GM18507 (cell line): ENCODE measurements around the gene DNAAF5.

Source experiments
- DNase-seq: peaks from one replicate; pipeline ENCODE4 v3.0.0; 2011; ENCODE audit warnings: low read depth; ENCODE audit not compliant: insufficient read length; ENCODE audit errors: extremely low spot score
- FAIRE-seq: peaks from 2 replicates; lab custom pipeline; 2011; peaks lifted over from hg19 to GRCh38; lab: Jason Lieb, UNC

DNAAF5 gene

DNA sequence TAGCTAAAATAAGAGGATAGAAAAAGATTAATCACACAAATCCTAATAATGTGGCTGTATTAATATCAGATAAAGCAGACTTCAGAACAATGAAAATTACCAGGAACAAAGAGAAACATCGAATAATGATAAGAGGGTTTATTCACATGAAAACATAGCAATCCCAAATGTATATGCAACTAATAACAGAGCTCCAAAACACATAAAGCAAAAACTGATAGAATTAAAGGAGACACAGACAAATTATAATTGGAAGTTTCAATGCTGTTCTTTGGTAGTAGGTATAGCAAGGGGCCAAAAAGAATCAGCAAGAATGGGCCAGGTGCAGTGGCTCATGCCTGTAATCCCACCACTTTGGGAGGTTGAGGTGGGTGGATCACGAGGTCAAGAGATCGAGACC lies 23.4 kb upstream of the DNAAF5 start:
- DNase-seq (no peak), FAIRE-seq (no peak)

DNA sequence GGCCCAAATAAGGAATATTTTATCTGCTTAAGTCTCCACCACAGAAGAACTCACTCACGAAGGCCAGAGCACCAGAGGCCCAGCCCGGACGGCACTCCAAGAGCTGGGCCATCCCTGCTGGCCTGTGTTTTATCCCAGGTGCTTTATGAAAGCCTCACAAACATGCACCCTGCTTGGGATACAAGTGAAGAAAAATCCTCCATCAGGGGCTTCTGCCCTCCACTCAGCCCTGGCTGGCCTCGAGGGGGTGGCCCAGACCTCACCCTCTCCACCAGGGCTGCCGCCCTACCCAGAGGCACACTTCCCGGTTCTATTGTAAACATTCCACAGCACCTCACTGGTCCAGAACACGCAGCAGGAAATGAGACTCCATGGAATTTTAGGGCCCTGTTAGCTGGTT lies 19.8 kb upstream of the DNAAF5 start:
- FAIRE-seq (no peak), DNase-seq (no peak)

DNA sequence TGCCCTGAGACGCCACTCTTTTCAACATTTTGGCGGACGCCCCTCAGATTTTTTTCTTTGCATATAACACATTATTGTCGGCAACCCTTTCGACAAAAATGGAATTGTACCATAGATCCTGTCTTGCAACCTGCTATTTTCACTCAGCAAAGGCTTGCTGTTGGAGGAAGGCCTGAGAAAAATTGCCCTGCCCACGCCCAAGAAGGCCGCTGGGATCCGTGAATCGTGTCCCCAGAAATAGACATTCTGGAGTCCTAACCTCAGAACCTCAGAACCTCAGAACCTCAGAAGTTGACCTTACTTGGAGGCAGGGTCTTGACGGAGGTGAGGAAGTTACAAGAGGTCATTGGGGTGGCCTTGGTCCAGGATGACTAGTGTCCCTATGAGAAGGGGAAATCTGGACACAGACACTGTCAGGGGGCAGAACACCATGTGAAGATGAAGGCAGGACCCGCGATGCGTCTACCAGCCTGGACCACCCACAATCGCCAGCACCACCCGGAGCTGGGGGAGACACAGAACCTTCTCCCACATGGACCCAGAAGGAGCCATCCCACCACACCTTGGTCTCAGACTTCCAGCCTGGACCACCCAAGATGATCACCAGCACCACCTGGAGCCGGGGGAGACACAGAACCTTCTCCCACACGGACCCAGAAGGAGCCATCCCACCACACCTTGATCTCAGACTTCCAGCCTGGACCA lies 19.1 kb upstream of the DNAAF5 start:
- DNase-seq (no peak), FAIRE-seq (no peak)

DNA sequence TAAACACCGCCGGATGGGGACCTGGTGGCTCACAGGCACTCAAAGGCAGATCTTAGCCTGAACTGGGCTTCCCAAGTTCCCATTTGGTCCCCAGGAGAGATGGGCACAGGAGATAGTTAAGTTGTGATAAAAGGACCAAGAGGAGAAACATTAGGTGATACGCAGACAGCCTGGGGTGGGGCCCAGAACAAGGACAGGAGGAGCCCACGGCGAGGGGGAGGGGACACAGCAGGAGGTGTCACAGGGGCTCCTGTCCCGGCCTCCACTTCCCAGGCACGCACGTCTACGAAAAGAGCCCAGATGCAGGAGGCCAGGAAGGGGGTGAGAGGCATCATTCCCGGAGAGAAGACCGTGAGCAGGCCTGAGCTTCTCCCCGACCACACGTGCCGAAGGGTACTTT lies 16.3 kb upstream of the DNAAF5 start:
- no peak for FAIRE-seq
- DNase-seq = no peak

DNA sequence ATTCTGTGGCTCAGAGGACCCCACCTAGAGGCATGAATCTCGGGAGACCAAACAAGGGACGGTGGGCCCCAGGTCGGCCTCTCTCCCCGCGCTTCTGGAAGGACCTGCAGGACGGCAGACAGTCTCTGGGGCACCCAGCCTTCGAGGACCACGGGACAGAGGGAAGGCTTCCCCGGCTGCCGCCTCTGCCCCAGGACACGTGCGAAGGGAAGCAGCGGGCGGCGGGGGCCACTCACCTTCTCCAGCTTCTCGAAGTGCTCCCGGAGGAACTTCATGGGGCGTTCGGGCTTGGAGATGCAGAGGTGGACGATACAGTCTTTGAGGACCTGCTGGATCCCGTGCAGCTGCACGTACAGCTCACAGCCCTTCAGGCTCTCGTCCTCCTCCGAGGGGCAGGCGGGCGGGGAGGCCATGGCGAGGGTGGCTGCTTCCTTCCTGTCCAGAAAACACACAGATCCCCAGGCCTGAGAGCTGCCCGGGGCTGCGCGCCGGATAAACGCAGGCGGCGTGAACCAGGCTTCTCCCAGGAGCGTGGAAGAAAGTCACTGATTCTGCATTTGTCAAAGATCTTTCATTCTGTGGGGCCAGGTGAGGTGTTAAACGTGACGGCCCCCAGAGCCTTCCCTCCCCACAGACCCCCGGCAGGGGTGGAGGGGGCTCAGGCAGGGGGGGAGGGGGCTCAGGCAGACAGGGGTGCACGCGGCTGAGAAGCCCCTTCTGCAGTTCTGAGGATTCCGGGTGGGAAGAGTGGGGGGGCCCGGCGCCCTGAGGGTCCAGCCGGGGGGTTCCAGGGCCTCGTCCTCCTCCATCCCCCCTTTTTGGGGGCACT lies 15.2 kb upstream of the DNAAF5 start:
- no peak for DNase-seq
- FAIRE-seq = no peak

DNA sequence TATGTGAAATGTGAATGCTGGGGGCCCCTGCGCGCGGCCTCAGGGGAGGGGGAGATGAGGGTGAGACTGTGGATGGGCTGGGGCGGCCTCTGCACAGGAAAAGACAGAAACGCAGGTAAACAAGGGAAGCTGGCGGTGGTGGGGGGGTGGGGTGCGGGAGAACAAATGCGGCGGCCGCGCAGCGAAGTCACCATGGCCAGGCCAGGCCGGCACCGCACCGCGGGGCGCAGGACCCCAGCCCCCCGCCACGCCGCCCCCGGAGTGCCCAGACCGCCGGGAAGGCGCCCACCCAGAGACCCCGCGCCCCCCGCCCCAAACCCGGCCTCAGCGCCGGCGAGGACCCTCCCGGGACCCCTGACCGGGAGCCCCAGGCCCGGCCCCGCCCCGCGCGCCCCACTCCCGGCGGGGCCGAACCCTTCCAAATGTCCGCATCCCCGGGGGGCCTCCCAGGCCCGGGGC lies 14.5 kb upstream of the DNAAF5 start:
- FAIRE-seq = no peak

DNA sequence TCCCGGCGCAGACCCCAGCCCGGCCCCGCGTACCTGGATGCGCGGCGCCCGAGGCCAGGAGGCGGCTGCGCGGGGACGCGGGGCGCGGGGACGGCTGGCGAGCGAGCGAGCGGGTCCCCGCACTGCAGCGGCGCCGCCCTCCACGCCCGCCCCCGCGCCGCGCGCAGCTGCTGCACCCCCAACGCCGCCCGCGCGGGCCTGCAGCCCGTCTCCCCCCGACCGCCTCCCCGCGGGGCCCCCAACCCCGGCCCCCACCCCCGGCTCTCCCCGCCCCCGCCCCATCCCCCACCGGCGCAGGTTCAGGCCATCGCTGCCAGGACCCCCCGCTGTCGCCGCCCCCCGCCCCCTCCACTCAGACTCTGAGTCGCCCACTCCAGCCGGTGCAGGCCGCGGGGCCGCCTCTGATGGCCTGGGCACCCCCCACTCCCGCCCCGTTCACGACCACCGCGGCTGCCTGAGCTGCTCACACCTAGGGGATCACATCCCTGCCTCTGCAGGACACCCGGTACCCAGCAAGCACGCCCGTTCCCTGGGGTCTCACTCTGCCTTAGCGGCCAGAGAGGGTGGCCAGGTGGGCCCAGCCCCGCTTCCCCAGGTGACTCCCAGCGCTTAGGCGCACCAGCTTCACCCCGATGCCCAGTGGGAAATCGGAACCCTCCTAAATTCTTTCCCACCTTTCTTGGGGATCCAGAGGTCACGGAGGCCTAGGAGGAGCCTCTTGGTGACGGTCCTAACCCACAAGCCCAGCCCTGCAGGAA lies 13.9 kb upstream of the DNAAF5 start:
- DNase-seq (no peak), FAIRE-seq (no peak)

More for the DNA sequence above, 14.5 kb upstream of the DNAAF5 start:
- no peak for DNase-seq

DNA sequence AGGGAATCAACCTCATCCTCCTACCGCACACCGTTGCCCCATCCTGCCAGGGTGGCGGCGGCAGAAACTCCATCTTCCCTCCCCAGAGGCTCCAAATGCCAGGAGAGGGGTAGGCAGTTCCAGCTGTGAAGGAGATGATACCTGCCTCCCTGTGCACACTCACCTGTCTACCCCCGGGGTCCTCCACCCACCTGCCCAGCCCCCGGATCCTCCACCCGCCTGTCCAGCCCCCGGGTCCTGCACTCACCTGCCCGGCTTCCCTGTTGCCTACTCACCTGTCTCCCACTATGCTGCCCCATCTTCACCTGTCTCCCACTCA lies 13.4 kb upstream of the DNAAF5 start:
- no peak for DNase-seq
- FAIRE-seq = no peak

DNA sequence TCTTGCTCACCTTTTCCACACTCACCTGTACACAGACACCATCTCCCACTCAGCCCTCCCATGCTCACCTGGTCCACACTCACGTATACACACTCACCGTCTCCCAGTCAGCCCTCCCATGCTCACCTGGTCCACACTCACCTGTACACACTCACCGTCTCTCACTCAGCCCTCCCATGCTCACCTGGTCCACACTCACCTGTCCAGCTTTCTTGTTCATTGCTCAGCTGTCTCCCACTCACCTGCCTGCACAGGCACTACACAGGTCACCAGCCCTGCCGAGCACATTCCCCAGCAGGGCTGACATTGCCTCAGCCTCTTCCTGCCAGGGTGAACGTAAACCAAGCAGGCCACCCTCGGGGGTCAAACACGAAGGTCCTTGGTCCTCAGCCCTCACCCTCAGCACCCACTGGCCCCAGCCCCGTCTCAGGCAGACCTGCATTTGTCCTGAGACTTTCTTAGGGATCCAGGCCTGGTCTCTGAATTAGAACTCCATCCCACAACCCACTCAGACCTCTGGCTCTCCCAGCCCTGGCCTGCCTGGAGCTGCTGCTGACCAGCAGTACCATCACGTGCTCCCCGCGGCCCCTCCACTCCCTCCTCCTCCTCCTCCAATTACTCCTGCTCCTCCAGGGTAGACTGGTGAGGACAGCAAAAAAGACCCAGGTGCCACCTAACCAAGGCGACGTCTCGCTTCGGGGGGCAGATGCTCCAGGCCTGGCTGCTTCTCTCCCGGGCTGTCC lies 12.8 kb upstream of the DNAAF5 start:
- FAIRE-seq (no peak), DNase-seq (no peak)

DNA sequence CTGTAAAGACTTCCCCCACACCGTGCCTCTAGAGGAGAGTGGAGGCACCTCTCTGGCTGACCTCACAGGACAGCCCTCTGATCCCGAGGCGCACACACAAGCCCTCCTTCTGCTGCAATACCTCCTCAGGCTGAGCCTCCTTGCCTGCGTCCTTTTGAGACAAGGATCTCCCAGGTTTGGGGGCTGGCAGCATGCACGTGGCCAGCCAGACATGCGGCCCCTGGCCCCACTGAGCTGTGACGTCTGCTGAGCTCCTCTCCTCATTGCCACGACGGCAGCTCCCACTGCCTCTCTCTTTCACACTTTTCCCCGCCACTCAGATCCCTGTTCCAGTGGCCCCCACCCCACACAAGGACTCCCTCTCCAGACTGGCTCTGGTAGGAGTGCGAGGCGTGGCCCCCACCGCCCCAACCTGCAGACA lies 12.2 kb upstream of the DNAAF5 start:
- FAIRE-seq (no peak), DNase-seq (no peak)

DNA sequence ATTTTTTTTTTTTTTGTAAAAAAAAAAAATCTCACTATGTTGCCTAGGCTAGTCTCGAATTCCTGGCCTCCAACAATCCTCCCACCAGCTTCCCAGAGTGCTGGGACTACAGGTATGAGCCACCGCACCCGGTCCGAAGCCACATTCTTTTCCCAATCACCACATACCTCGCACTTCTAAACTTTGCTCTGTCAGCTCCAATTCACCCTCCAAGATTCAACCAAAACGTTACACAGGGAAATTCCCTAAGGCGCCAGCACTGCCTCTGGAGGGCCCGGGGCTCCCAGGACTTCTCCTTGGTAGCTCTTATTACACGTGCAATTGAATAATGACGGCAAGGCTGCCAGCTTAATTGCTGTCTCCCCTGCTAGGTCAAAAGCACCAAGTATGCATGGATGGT lies 10.3 kb upstream of the DNAAF5 start:
- no peak for FAIRE-seq
- no peak for DNase-seq

DNA sequence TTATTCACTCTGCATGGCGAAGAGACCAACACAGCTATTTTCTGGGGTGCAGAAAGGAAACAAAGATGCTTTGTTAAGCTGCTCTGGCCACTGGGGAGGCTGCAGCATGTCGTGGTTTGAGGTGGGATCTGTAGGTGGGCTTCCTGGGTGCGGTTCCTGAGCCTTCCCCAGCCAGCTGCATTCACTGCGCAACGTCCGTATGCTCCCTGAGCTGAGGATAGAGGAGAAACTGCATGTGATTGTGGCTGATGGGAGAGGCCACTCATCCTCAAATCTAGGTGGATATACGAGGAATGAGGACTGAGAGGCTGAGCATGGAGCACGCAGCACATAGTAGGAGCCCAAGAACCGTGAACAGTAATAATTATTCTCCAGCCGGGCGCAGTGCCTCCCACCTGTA lies 9.9 kb upstream of the DNAAF5 start:
- no peak for FAIRE-seq

DNA sequence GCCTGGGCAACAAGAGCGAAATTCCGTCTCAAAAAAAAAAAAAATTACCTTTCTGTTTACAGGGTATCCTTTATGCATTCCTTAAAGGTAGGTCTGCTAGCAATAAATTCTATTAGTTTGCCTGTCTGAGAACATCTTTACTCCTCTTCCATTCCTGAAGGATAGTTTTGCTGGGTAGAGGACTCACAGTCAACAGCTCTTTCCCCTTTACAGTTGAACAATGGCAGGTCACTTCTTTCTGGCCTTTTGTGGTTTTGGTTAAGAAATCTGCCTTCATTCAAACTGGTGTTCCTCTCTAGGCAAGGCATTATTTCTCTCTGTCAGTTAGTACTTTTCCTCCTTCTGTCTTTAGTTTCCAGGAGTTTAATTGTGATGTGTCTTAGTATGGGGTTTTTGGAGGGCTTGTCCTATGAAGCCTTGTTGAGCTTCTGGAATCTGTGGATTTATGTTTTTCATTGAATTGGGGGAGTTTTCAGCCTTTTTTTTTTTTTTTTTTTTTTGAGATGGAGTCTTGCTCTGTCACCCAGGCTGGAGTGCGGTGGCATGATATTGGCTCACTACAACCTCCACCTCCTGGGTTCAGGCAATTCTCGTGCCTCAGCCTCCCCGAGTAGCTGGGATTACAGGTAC lies 4.8 kb upstream of the DNAAF5 start:
- FAIRE-seq (no peak), DNase-seq (no peak)

More for the DNA sequence above, 9.9 kb upstream of the DNAAF5 start:
- DNase-seq = no peak

DNA sequence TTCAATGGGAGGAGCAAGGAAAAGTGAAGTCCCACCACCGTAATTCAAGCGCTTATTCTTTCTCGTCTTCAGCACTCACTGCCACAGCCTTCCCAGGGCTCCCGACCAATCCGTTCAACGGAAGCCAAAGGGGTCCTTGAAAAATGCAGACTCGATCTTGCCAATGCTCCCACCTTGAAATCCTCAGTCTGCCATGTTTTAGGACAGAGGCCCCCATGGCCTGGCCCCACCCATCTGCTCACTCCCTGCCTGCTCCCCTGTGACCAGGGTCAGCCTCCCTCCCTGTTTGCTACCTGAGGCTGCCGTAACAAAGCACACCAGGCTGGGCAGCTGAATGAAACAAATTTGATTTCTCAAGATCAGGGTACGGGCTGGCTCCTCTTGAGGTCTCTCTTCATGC lies 3.0 kb upstream of the DNAAF5 start:
- FAIRE-seq = no peak
- no peak for DNase-seq

DNA sequence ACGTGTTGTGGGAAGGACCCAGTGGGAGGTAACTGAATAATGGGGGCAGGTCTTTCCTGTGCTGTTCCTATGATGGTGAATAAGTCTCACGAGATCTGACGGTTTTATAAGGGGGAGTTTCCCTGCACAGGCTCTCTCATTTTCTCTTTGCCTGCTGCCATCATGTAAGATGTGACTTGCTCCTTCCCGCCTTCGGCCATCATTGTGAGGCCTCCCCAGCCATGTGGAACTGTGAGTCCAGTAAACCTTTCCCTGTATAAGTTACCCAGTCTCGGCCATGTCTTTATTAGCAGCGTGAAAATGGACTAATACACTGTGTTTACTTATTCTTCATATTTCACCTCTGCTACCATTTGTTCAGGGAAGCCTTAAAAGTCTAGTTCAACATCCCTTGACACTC lies 2.2 kb upstream of the DNAAF5 start:
- FAIRE-seq = no peak

DNA sequence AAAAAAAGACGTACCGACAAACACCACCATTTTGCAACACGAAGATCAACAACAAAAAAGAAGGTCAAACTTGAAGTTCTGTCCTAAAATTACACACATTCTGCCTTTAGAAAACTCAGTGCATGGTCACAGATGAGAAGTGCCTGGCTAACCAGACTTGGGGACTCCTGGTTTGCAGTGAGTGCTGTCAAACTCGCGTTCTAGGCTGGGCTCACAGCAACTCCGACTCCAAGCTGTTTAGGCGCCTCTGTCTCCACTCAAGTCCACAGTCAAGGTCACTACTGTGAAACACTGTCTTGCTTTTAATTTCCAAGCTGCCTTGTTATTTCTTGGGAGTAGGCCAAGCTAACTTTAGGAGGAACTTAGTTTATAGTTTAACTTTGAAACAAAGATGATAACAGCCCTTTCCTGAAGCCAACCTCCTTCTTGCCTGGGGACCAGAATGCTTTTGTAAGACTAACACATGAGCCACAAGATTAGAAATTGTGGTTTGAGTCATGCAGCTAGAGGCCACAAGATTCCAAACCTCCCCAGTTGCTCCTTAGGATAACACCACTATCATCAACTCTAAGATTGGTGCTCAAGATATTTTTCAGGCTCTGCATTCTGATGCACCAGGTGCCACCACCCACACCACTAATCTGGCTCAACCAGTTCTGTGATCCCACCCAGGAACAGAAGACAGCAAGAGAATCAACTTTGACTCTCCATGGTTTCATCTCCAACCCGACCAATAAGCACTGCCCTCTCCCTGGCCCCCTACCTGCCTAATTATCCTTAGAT lies 1.1 kb upstream of the DNAAF5 start:
- no peak for FAIRE-seq
- no peak for DNase-seq

More for the DNA sequence above, 2.2 kb upstream of the DNAAF5 start:
- DNase-seq = no peak

DNA sequence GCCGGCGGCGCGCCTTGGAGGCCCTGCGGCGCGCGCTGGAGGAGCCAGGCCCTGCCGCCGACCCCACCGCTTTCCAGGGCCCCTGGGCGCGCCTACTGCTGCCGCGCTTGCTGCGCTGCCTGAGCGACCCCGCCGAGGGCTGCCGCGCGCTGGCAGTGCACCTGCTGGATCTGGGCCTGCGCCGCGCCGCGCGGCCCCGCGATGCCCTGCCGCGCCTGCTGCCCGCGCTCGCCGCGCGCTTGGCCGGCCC lies 280 bp downstream of the DNAAF5 start:
- DNase-seq (no peak), FAIRE-seq (no peak)

DNA sequence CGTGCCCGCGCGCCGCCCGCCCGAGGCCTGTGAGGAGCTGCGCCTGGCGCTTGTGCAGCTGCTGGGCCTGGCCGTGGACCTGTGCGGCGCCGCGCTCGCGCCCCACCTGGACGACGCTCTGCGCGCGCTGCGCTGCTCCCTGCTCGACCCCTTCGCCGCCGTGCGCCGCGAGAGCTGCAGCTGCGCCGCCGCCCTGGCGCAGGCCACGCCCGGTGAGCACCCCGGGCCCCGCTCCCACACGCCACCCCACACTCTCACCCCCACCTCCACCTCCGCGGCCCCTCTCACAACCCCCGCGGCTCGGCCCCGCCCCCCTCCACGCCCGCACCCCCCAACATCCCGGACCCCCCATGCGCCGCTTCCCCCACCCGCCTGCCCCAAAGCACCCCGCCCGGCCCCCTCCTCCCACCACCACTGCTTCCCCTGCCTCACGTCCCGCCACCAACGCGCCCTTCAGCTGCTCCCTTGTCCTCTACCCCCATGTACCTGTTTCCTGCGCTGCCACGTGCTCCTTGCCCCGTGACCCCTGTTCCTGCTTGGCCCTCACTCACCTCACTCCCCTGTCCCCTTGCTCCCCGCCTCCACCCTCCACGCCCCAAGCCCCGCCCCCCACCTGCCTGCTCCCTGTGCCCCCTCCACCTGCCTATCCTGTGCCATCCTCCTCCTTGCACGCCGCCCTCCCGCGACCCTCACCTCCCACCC lies 756 bp downstream of the DNAAF5 start, which contains the start of gene PRKAR1B:
PRKAR1B (minus strand) TSS at position 178 of the 702 bp plus-strand sequence. CDS start 15,776 bp downstream, outside the sequence.
- no peak for FAIRE-seq
- DNase-seq = peak; percentile 47
